Measurements from ENCODE around the gene C1orf52. TPM values are rescaled to one million over a fixed set of nuclear protein-coding genes. Genes with fewer than 3 reads are reported as not detected.

C1orf52 gene
- total RNA-seq, 2 experiments from 2014 or later, result 35.6 to 37.4 TPM

DNA sequence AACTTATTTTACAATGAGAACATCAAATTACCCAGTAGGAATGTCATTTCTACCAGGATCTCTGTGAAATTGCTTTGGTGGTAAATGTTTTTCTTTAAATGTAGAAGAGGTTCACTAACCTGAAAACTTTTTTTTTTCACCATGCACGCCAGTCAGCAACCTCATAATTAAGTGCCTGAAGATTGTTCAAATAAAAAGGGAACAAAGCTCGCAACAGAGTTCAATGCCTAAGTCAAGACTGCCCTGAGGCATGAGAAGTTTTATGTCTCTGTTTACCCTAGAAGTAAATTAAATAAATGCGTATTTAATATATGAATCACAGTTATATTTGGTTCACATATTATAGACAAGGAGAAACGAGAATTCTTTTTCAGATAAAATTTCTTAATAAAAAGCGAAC is 44.8 kb downstream of the C1orf52 start:
- Histone ChIP-seq H3K4me1 (ENCODE audit: insufficient read depth, low read length, poor library complexity, severe bottlenecking) (no peaks in the 10 kb centered on the region), H3K9me2 (ENCODE audit: insufficient read depth, low read length) (no peaks in the 10 kb centered on the region), H4K20me1 (ENCODE audit: insufficient read depth, low read length) (no peaks in the 10 kb centered on the region), H3K36me3 (ENCODE audit: insufficient read depth, low read length) (no peaks in the 10 kb centered on the region), H3K9me3 (ENCODE audit: low read length) (no peaks in the 10 kb centered on the region), H3K4me2 (ENCODE audit: low read length) (no peak overlapping the region), H3K79me2 (ENCODE audit: insufficient read depth, low read depth, low read length) (no peaks in the 10 kb centered on the region), H3K27ac (ENCODE audit: low read depth, low read length, poor library complexity, severe bottlenecking) (no peak overlapping the region), H3K4me3 (ENCODE audit: low read depth, low read length, poor library complexity, severe bottlenecking) (no peak overlapping the region), H2AFZ (ENCODE audit: low read length) (no peak overlapping the region)
- no peak for TF ChIP-seq EZH2phosphoT487 (IDR thresholded peaks at IDR 0.05; ENCODE audit: borderline replicate concordance, low read depth, low read length)
- TF ChIP-seq, protein P1, sequence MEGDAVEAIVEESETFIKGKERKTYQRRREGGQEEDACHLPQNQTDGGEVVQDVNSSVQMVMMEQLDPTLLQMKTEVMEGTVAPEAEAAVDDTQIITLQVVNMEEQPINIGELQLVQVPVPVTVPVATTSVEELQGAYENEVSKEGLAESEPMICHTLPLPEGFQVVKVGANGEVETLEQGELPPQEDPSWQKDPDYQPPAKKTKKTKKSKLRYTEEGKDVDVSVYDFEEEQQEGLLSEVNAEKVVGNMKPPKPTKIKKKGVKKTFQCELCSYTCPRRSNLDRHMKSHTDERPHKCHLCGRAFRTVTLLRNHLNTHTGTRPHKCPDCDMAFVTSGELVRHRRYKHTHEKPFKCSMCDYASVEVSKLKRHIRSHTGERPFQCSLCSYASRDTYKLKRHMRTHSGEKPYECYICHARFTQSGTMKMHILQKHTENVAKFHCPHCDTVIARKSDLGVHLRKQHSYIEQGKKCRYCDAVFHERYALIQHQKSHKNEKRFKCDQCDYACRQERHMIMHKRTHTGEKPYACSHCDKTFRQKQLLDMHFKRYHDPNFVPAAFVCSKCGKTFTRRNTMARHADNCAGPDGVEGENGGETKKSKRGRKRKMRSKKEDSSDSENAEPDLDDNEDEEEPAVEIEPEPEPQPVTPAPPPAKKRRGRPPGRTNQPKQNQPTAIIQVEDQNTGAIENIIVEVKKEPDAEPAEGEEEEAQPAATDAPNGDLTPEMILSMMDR (conservative IDR thresholded peaks at IDR 0.05; ENCODE audit: low read length), result no peak
- no TSS peak for BruUV-seq (replicated peaks)
- intact Hi-C loops (cut with micrococcal nuclease; ENCODE audit: unreplicated experiment), result no loop called here
- ChIA-PET CTCF (ENCODE audit: unreplicated experiment) (no interaction called here), POLR2A (no interaction called here)
- no peak for DNase-seq (ENCODE audit: low spot score)

DNA sequence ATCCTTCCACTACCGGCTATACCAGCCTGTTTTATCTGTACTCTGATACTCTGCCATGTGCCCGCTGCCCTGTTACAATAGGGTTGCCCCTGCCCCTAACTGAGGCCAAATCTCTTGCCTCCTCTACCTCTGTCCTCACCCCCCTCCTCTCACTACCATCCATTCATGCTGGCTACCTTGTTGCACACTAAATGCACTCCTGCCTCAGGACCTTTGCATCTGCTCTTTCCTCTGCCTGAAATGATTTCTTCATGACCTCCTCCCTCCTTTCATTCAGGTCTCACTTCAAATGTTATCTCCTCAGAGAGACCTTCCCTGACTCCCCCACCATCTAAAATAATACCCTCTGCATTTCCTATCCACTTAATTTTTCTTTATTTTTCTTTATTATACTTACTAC is 51.0 kb downstream of the C1orf52 start:
- Histone ChIP-seq H3K9me3 (ENCODE audit: low read length) (no peaks in the 10 kb centered on the region), H4K20me1 (ENCODE audit: insufficient read depth, low read length) (no peaks in the 10 kb centered on the region), H3K4me2 (ENCODE audit: low read length) (no peak overlapping the region), H3K36me3 (ENCODE audit: insufficient read depth, low read length) (no peaks in the 10 kb centered on the region), H3K4me3 (ENCODE audit: low read depth, low read length, poor library complexity, severe bottlenecking) (no peak overlapping the region), H3K4me1 (ENCODE audit: insufficient read depth, low read length, poor library complexity, severe bottlenecking) (no peaks in the 10 kb centered on the region), H2AFZ (ENCODE audit: low read length) (no peak overlapping the region), H3K9me2 (ENCODE audit: insufficient read depth, low read length) (no peaks in the 10 kb centered on the region), H3K79me2 (ENCODE audit: insufficient read depth, low read depth, low read length) (no peaks in the 10 kb centered on the region), H3K27ac (ENCODE audit: low read depth, low read length, poor library complexity, severe bottlenecking) (no peak overlapping the region)
- POLR2A ChIA-PET, result interaction anchor here (0.6 kb wide), 1 partner anchor 77 kb away, joined by 3 read pairs; no protein-coding TSS in a partner anchor
- intact Hi-C loops (cut with micrococcal nuclease; ENCODE audit: unreplicated experiment), result no loop called here
- CTCF ChIA-PET (ENCODE audit: unreplicated experiment), result no interaction called here
- BruUV-seq (replicated peaks), result no TSS peak
- DNase-seq (ENCODE audit: low spot score), result no peak
- TF ChIP-seq EZH2phosphoT487 (IDR thresholded peaks at IDR 0.05; ENCODE audit: borderline replicate concordance, low read depth, low read length), result no peak
- TF ChIP-seq, protein P1 (conservative IDR thresholded peaks at IDR 0.05; ENCODE audit: low read length), result no peak

DNA sequence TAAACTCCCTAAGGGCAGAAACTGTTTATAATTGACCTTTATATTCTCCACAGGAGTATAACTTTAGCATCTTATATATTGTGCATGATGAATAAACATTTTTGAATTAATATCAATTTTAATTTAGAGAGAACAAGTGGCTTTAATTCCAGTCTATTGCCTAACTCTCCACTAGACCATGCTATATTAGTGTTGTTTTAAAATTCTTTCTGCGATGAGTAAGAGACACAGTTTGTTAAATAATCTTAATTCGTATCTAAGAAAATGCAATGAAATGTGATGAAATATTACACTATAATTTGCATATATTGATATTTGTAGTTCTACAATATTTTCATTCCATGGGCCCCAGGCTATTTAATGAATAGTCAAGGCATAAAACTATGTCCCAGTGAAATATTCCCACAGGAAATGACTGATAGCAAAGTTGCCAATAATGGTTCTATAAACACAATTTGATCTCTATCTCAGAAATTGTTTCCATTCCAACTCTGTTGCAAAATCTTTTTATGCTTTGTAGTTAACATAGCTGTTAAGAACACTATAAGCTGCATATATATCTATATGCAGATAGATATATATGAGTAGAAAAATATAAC is 55.8 kb downstream of the C1orf52 start:
- POLR2A ChIA-PET, result interaction anchor here (1.1 kb wide), 1 partner anchor 119 kb away, joined by 3 read pairs; no protein-coding TSS in a partner anchor
- Histone ChIP-seq H3K36me3 (ENCODE audit: insufficient read depth, low read length) (no peaks in the 10 kb centered on the region), H3K79me2 (ENCODE audit: insufficient read depth, low read depth, low read length) (no peaks in the 10 kb centered on the region), H4K20me1 (ENCODE audit: insufficient read depth, low read length) (no peaks in the 10 kb centered on the region), H3K9me3 (ENCODE audit: low read length) (no peaks in the 10 kb centered on the region), H3K4me3 (ENCODE audit: low read depth, low read length, poor library complexity, severe bottlenecking) (no peak overlapping the region), H3K9me2 (ENCODE audit: insufficient read depth, low read length) (no peaks in the 10 kb centered on the region), H2AFZ (ENCODE audit: low read length) (no peak overlapping the region), H3K4me2 (ENCODE audit: low read length) (no peak overlapping the region), H3K4me1 (ENCODE audit: insufficient read depth, low read length, poor library complexity, severe bottlenecking) (no peaks in the 10 kb centered on the region), H3K27ac (ENCODE audit: low read depth, low read length, poor library complexity, severe bottlenecking) (no peak overlapping the region)
- no peak for DNase-seq (ENCODE audit: low spot score)
- no peak for TF ChIP-seq EZH2phosphoT487 (IDR thresholded peaks at IDR 0.05; ENCODE audit: borderline replicate concordance, low read depth, low read length)
- TF ChIP-seq, protein P1 (conservative IDR thresholded peaks at IDR 0.05; ENCODE audit: low read length), result no peak
- intact Hi-C loops (cut with micrococcal nuclease; ENCODE audit: unreplicated experiment), result no loop called here
- no TSS peak for BruUV-seq (replicated peaks)
- CTCF ChIA-PET (ENCODE audit: unreplicated experiment), result no interaction called here
